ENCODE results near the gene ZBTB12. TPM values are rescaled to one million over a fixed set of nuclear protein-coding genes. Genes with fewer than 3 reads are reported as not detected.

Gene ZBTB12
- total and polyA plus RNA-seq, 2 of the 13 experiments (the other 11 are each of a cell fraction or from before 2014, with no cell fraction given): 4.8 to 6.0 TPM

- TF ChIP-seq ZBTB44 (CRISPR knock-in tag; IDR thresholded peaks at IDR 0.05): no peak
- no peak; the same call in 1 of the 2 replicates for TF ChIP-seq HIVEP1 (CRISPR knock-in tag; IDR thresholded peaks at IDR 0.05)
- TF ChIP-seq ZNF788 (CRISPR knock-in tag; IDR thresholded peaks at IDR 0.05; ENCODE audit: borderline replicate concordance): peak; percentile 96
- TF ChIP-seq REST (IDR thresholded peaks at IDR 0.05; ENCODE audit: borderline replicate concordance in 1 of 2, low read depth in 1 of 2, low read length in 2 of 2): no peak
- no peak for TF ChIP-seq PLRG1 (conservative IDR thresholded peaks at IDR 0.05)
- no peak; the same call in 1 of the 2 replicates for TF ChIP-seq ZNF768 (CRISPR knock-in tag; IDR thresholded peaks at IDR 0.05)
- TF ChIP-seq ZNF138 (CRISPR knock-in tag; IDR thresholded peaks at IDR 0.05; ENCODE audit: low read depth): no peak
- TF ChIP-seq ZNF709 (CRISPR knock-in tag; IDR thresholded peaks at IDR 0.05): no peak
- TF ChIP-seq ZNF101 (CRISPR knock-in tag; IDR thresholded peaks at IDR 0.05; ENCODE audit: borderline replicate concordance, low read depth): no peak
- no peak for TF ChIP-seq ZNF251 (CRISPR knock-in tag; IDR thresholded peaks at IDR 0.05)
- no peak; the same call in 1 of the 2 replicates for TF ChIP-seq ZNF800 (CRISPR knock-in tag; IDR thresholded peaks at IDR 0.05)
- TF ChIP-seq TFE3 (CRISPR knock-in tag; IDR thresholded peaks at IDR 0.05): peak; percentile 94
- peak; percentile 83 for TF ChIP-seq SIX4 (CRISPR knock-in tag; IDR thresholded peaks at IDR 0.05)
- TF ChIP-seq YEATS4 (CRISPR knock-in tag; IDR thresholded peaks at IDR 0.05; ENCODE audit: borderline replicate concordance): peak; percentile 92
- TF ChIP-seq ZHX1 (CRISPR knock-in tag; IDR thresholded peaks at IDR 0.05; ENCODE audit: low read depth): no peak
- TF ChIP-seq EHMT2 (IDR thresholded peaks at IDR 0.05; ENCODE audit: borderline replicate concordance, low read depth, low read length): no peak
These were observed 36.4 kb downstream of the ZBTB12 start (continued) for GRCh38 chr6:31865205-31866118.

Data from HepG2 (cell line).